IMR-90 (cell line): Measurements from ENCODE around the gene PRRC2A. TPM values are rescaled to one million over a fixed set of nuclear protein-coding genes. Genes with fewer than 3 reads are reported as not detected.

Experiments
- ATAC-seq: fragments of 200-7000 bp; cut with Tn5 transposase; 2 replicates; pipeline ENCODE4 v1.9.1; 2020; ENCODE audit warnings: low read depth, mild to moderate bottlenecking, moderate library complexity
- BruUV-seq: library from RNA; stranded (reverse); fragments of 400-500 nt; replicated peaks from 2 replicates; lab custom pipeline; 2021; lab: Mats Ljungman, UMichigan
- CTCF ChIA-PET: fragments of 300-600 bp; formaldehyde crosslinking; extraction: SDS; loops from one replicate; lab custom pipeline; 2021; ENCODE audit warnings: antibody characterized with exemption; lab: Yijun Ruan, JAX
- POLR2A ChIA-PET: fragments of 300-600 bp; sonication (Branson Sonifier 250); formaldehyde crosslinking; loops from one replicate; lab custom pipeline; 2022; ENCODE audit warnings: antibody characterized with exemption; ENCODE audit not compliant: unreplicated experiment; lab: Charles Lee
- DNase-seq: peaks from one replicate; pipeline ENCODE4 v3.0.0; 2013
- H2AFZ ChIP-seq: replicated peaks from 2 replicates; pipeline ENCODE3; 2013; ENCODE audit warnings: low read length, mild to moderate bottlenecking; ENCODE audit not compliant: poor library complexity
- H2AK5ac ChIP-seq: 2 replicates; pipeline ENCODE4 v1.6.1; 2013; ENCODE audit warnings: low read depth, low read length, inconsistent platforms
- H2AK9ac ChIP-seq: replicated peaks from 2 replicates; pipeline ENCODE3; 2013; ENCODE audit warnings: mild to moderate bottlenecking, low read depth, low read length, moderate library complexity; ENCODE audit not compliant: poor library complexity
- H2BK120ac ChIP-seq: 2 replicates; pipeline ENCODE4 v1.6.1; 2013; ENCODE audit warnings: low read depth, low read length, inconsistent platforms
- H2BK15ac ChIP-seq: 3 replicates; pipeline ENCODE4 v1.6.1; 2013; ENCODE audit warnings: low read depth, low read length, inconsistent platforms
- H2BK20ac ChIP-seq: 2 replicates; pipeline ENCODE4 v1.6.1; 2013; ENCODE audit warnings: low read depth, mild to moderate bottlenecking, inconsistent platforms, low read length, moderate library complexity
- H2BK5ac ChIP-seq: 2 replicates; pipeline ENCODE4 v1.6.1; 2013; ENCODE audit warnings: mild to moderate bottlenecking, low read depth, low read length, inconsistent platforms; ENCODE audit not compliant: poor library complexity, severe bottlenecking
- H3K14ac ChIP-seq: replicated peaks from 2 replicates; pipeline ENCODE4 v1.6.1; 2013; ENCODE audit warnings: low read depth, low read length, inconsistent platforms
- H3K18ac ChIP-seq: 2 replicates; pipeline ENCODE4 v1.6.1; 2013; ENCODE audit warnings: low read depth, low read length, control low read depth
- H3K23ac ChIP-seq: 2 replicates; pipeline ENCODE4 v1.6.1; 2013; ENCODE audit warnings: low read depth, low read length, inconsistent platforms
- H3K27ac ChIP-seq: 2 replicates; pipeline ENCODE4 v1.5.1; 2013; ENCODE audit warnings: mild to moderate bottlenecking, control low read depth, low read length; ENCODE audit not compliant: insufficient read depth
- H3K27me3 ChIP-seq: 2 replicates; pipeline ENCODE4 v1.6.1; 2013; ENCODE audit warnings: low read length; ENCODE audit not compliant: control insufficient read depth, insufficient read depth
- H3K36me3 ChIP-seq: 2 replicates; pipeline ENCODE4 v1.6.1; 2013; ENCODE audit warnings: low read length, mixed read lengths; ENCODE audit not compliant: control insufficient read depth, insufficient read depth
- H3K4ac ChIP-seq: 2 replicates; pipeline ENCODE4 v1.6.1; 2013; ENCODE audit warnings: low read depth, low read length, inconsistent platforms
- H3K4me1 ChIP-seq: 2 replicates; pipeline ENCODE4 v1.6.1; 2013; ENCODE audit warnings: low read length, mixed read lengths; ENCODE audit not compliant: control insufficient read depth, insufficient read depth
- H3K4me2 ChIP-seq: 2 replicates; pipeline ENCODE4 v1.6.1; 2013; ENCODE audit warnings: low read depth, mild to moderate bottlenecking, control low read depth, low read length, moderate library complexity
- H3K4me3 ChIP-seq: 2 replicates; pipeline ENCODE4 v1.5.1; 2013; ENCODE audit warnings: low read depth, mild to moderate bottlenecking, control low read depth, low read length, moderate library complexity; ENCODE audit not compliant: insufficient read depth
- H3K56ac ChIP-seq: 2 replicates; pipeline ENCODE4 v1.6.1; 2013; ENCODE audit warnings: low read length, inconsistent platforms; ENCODE audit not compliant: insufficient read depth; ENCODE audit errors: extremely low read depth
- H3K79me1 ChIP-seq, 2 experiments: 2 replicates each; pipeline ENCODE4 v1.6.1; 2013; ENCODE audit warnings: low read length in 2 of 2, inconsistent platforms in 1 of 2, low read depth in 1 of 2
- H3K9ac ChIP-seq: 2 replicates; pipeline ENCODE4 v1.6.1; 2013; ENCODE audit warnings: low read depth, low read length, control low read depth
- H3K9me1 ChIP-seq: 2 replicates; pipeline ENCODE4 v1.6.1; 2013; ENCODE audit warnings: low read length, inconsistent platforms; ENCODE audit not compliant: insufficient read depth
- H3K9me3 ChIP-seq: 2 replicates; pipeline ENCODE4 v1.6.1; 2013; ENCODE audit warnings: low read length; ENCODE audit not compliant: control insufficient read depth, insufficient read depth
- H4K20me1 ChIP-seq: 2 replicates; pipeline ENCODE4 v1.6.1; 2013; ENCODE audit warnings: low read length, inconsistent platforms; ENCODE audit not compliant: insufficient read depth
- H4K5ac ChIP-seq: 2 replicates; pipeline ENCODE4 v1.6.1; 2013; ENCODE audit warnings: mild to moderate bottlenecking, low read depth, low read length, control low read depth
- H4K8ac ChIP-seq, 2 experiments: 2 replicates each; pipeline ENCODE4 v1.6.1; 2013; ENCODE audit warnings: low read depth in 2 of 2, low read length in 2 of 2, control low read depth in 1 of 2, inconsistent platforms in 1 of 2
- H4K91ac ChIP-seq: 2 replicates; pipeline ENCODE4 v1.6.1; 2013; ENCODE audit warnings: low read depth, low read length, inconsistent platforms; ENCODE audit not compliant: insufficient read depth
- BHLHE40 ChIP-seq: fragments of 150-350 bp; IDR thresholded peaks from 2 replicates; pipeline ENCODE4 v1.6.1; 2016; ENCODE audit warnings: mild to moderate bottlenecking, low read depth, low read length
- CEBPB ChIP-seq: IDR thresholded peaks from 2 replicates; pipeline ENCODE4 v1.6.1; 2012; ENCODE audit warnings: low read depth, low read length, improper control_type of control experiment
- CHD1 ChIP-seq: IDR thresholded peaks from 2 replicates; pipeline ENCODE4 v1.6.1; 2012; ENCODE audit warnings: low read depth, low read length, improper control_type of control experiment
- FOS ChIP-seq: fragments of 150-350 bp; IDR thresholded peaks from 2 replicates; pipeline ENCODE4 v1.6.1; 2016; ENCODE audit warnings: low read depth, low read length
- MAFK ChIP-seq: IDR thresholded peaks from 2 replicates; pipeline ENCODE4 v1.6.1; 2012; ENCODE audit warnings: low read depth, low read length, improper control_type of control experiment
- MAZ ChIP-seq: IDR thresholded peaks from 2 replicates; pipeline ENCODE4 v1.6.1; 2012; ENCODE audit warnings: low read depth, mild to moderate bottlenecking, low read length, improper control_type of control experiment, moderate library complexity, borderline replicate concordance
- MXI1 ChIP-seq: IDR thresholded peaks from 2 replicates; pipeline ENCODE4 v1.6.1; 2012; ENCODE audit warnings: low read depth, mild to moderate bottlenecking, low read length, moderate library complexity, borderline replicate concordance
- NFE2L2 ChIP-seq: fragments of 150-350 bp; IDR thresholded peaks from 2 replicates; pipeline ENCODE4 v1.6.1; 2016; ENCODE audit warnings: low read depth, mild to moderate bottlenecking, low read length
- POLR2A ChIP-seq: IDR thresholded peaks from 2 replicates; pipeline ENCODE4 v1.6.1; 2012; ENCODE audit warnings: mild to moderate bottlenecking, low read depth, low read length
- RAD21 ChIP-seq: IDR thresholded peaks from 2 replicates; pipeline ENCODE4 v1.6.1; 2012; ENCODE audit warnings: low read length, improper control_type of control experiment
- RCOR1 ChIP-seq: IDR thresholded peaks from 2 replicates; pipeline ENCODE4 v1.6.1; 2012; ENCODE audit warnings: mild to moderate bottlenecking, low read length, improper control_type of control experiment; ENCODE audit not compliant: insufficient replicate concordance
- RFX5 ChIP-seq: IDR thresholded peaks from 2 replicates; pipeline ENCODE4 v1.8.0; 2012; ENCODE audit warnings: low read depth, mild to moderate bottlenecking, low read length, moderate library complexity
- SMC3 ChIP-seq: fragments of 150-350 bp; IDR thresholded peaks from 2 replicates; pipeline ENCODE4 v1.6.1; 2016; ENCODE audit warnings: low read depth, mild to moderate bottlenecking, antibody characterized with exemption, low read length, moderate library complexity
- WGBS, 2 experiments: methylation state at CpG; one replicate each; pipeline versions ENCODE4 v1.1.5 to v1.1.7; 2013; ENCODE audit warnings: missing lambda C conversion rate in 2 of 2; ENCODE audit not compliant: insufficient read length in 1 of 2; ENCODE audit errors: extremely low coverage in 2 of 2; 5-methylcytosine and 5-hydroxymethylcytosine counted together
- dilution Hi-C: fragments of 300-500 bp; cut with HindIII; formaldehyde crosslinking; loops from one replicate; pipeline ENCODE4 v1.14.3; 2018; ENCODE audit warnings: low sequenced_read_pairs; ENCODE audit not compliant: unreplicated experiment
- in situ Hi-C: fragments of 300-500 bp; cut with MboI; formaldehyde crosslinking; loops from 3 replicates; pipeline ENCODE4 v1.14.3; 2019; ENCODE audit warnings: low sequenced_read_pairs, inconsistent platforms, mixed read lengths
- intact Hi-C: fragments of 100-400 bp; cut with micrococcal nuclease; formaldehyde crosslinking; loops from 2 replicates; pipeline ENCODE4 v1.10.0; 2022
- polyA plus RNA-seq, 3 experiments: library from polyadenylated mRNA; depleted of rRNA; stranded (reverse); fragments of >200 nt; gene quantifications; 2 replicates each; pipeline ENCODE4 v1.2.3, GENCODE V29; 2012; ENCODE audit warnings: low replicate concordance in 1 of 3
- total RNA-seq: library from RNA; depleted of rRNA; stranded (reverse); fragments of >200 nt; gene quantifications from 2 replicates; pipeline ENCODE4 v1.2.3, GENCODE V29; 2012
- TF ChIP-seq, protein P1 (sequence below): fragments of 150-350 bp; IDR thresholded peaks from 2 replicates; pipeline ENCODE4 v1.6.1; 2017; ENCODE audit warnings: mild to moderate bottlenecking, antibody characterized with exemption, low read length, low read depth
- TF ChIP-seq, protein P2 (sequence below): fragments of 150-350 bp; IDR thresholded peaks from 2 replicates; pipeline ENCODE4 v1.6.1; 2016; ENCODE audit warnings: low read depth, mild to moderate bottlenecking, low read length, moderate library complexity, borderline replicate concordance
- TF ChIP-seq, protein P3 (sequence below): conservative IDR thresholded peaks from 2 replicates; pipeline ENCODE4 v1.5.1; 2012; ENCODE audit warnings: mild to moderate bottlenecking, low read depth, low read length, improper control_type of control experiment

Gene PRRC2A
- total and polyA plus RNA-seq, 2 of the 4 experiments (the other 2 are of a cell fraction), result 7.7 to 88.6 TPM

DNA sequence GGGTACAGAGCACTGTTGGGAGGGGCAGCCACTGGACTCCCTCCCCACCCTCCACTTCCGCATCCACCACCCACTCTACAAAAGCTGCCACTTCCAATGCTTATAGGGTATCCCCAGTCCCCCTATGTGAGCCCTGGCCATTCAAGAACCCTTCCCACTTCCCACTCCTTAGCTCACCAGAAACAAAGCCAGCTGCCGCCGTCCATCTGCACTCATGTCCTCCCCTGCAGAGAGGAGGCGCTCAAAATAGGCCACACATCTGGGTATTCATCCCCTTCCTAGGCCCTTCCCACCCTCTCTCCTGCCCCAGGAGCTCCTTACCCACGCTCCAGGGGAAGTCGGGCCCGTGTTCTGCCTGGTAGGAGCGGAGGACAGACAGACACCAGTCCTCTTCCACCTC is 66.8 kb downstream of the PRRC2A start:
- H3K36me3 ChIP-seq, result peaks cover 56% of the 10 kb centered on the region
- no peak overlapping the region for H2BK5ac ChIP-seq
- H3K9me1 ChIP-seq, result 0 out of 2 replicates have a peak, but pooled peaks cover 5% of the 10 kb centered on the region

More for the DNA sequence above, 66.8 kb downstream of the PRRC2A start:
- Histone ChIP-seq H3K79me1 (no peaks in the 10 kb centered on the region), H2AK5ac (no peak overlapping the region), H3K27ac (no peak overlapping the region), H2AFZ (no peak overlapping the region), H3K14ac (no peak overlapping the region), H2AK9ac (no peak overlapping the region), H3K9me3 (no peaks in the 10 kb centered on the region), H2BK15ac (no peak overlapping the region), H3K18ac (no peak overlapping the region), H4K20me1 (no peaks in the 10 kb centered on the region), H3K56ac (no peak overlapping the region), H4K91ac (no peak overlapping the region), H3K4ac (no peak overlapping the region), H3K4me3 (no peak overlapping the region), H3K23ac (no peak overlapping the region), H3K27me3 (no peaks in the 10 kb centered on the region), H2BK20ac (no peak overlapping the region), H3K4me2 (no peak overlapping the region), H4K5ac (no peak overlapping the region), H4K8ac (no peak overlapping the region), H2BK120ac (no peak overlapping the region), H3K9ac (no peak overlapping the region), H3K4me1 (peaks cover 3% of the 10 kb centered on the region; the same call in 1 of the 2 replicates)
- ATAC-seq, result no peak
- no peak for DNase-seq
- in situ Hi-C loops (loop anchor here (10.0 kb wide), 2 partner anchors 147 to 257 kb away; partner anchors contain the start of gene CFB), dilution Hi-C loops (no loop called here), intact Hi-C loops (no loop called here)
- CTCF ChIA-PET, result no interaction called here
- POLR2A ChIA-PET, result no interaction called here
- no TSS peak for BruUV-seq
- WGBS, 2 experiments, result 70% methylated on average over 3 of the region's 8 CpGs; no CpG with 5 or more reads in 1 of the 2 experiments
- TF ChIP-seq CHD1, result no peak
- TF ChIP-seq CEBPB, result no peak
- TF ChIP-seq, protein P1, sequence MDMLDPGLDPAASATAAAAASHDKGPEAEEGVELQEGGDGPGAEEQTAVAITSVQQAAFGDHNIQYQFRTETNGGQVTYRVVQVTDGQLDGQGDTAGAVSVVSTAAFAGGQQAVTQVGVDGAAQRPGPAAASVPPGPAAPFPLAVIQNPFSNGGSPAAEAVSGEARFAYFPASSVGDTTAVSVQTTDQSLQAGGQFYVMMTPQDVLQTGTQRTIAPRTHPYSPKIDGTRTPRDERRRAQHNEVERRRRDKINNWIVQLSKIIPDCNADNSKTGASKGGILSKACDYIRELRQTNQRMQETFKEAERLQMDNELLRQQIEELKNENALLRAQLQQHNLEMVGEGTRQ, result no peak
- no peak for TF ChIP-seq FOS
- no peak for TF ChIP-seq MAZ
- TF ChIP-seq, protein P2, sequence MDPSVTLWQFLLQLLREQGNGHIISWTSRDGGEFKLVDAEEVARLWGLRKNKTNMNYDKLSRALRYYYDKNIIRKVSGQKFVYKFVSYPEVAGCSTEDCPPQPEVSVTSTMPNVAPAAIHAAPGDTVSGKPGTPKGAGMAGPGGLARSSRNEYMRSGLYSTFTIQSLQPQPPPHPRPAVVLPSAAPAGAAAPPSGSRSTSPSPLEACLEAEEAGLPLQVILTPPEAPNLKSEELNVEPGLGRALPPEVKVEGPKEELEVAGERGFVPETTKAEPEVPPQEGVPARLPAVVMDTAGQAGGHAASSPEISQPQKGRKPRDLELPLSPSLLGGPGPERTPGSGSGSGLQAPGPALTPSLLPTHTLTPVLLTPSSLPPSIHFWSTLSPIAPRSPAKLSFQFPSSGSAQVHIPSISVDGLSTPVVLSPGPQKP, result no peak
- no peak for TF ChIP-seq NFE2L2
- TF ChIP-seq RAD21, result no peak
- TF ChIP-seq POLR2A, result no peak
- no peak for TF ChIP-seq RCOR1
- TF ChIP-seq SMC3, result no peak
- TF ChIP-seq BHLHE40, result no peak
- TF ChIP-seq MAFK, result no peak
- TF ChIP-seq, protein P3, sequence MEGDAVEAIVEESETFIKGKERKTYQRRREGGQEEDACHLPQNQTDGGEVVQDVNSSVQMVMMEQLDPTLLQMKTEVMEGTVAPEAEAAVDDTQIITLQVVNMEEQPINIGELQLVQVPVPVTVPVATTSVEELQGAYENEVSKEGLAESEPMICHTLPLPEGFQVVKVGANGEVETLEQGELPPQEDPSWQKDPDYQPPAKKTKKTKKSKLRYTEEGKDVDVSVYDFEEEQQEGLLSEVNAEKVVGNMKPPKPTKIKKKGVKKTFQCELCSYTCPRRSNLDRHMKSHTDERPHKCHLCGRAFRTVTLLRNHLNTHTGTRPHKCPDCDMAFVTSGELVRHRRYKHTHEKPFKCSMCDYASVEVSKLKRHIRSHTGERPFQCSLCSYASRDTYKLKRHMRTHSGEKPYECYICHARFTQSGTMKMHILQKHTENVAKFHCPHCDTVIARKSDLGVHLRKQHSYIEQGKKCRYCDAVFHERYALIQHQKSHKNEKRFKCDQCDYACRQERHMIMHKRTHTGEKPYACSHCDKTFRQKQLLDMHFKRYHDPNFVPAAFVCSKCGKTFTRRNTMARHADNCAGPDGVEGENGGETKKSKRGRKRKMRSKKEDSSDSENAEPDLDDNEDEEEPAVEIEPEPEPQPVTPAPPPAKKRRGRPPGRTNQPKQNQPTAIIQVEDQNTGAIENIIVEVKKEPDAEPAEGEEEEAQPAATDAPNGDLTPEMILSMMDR, result no peak
- TF ChIP-seq RFX5, result no peak
- TF ChIP-seq MXI1, result no peak
